Activated CD8-positive, alpha-beta T cell treated with anti-CD3 and anti-CD28 coated beads, Interleukin-2, amount 10 ng/mL, durations not matched to agents 7 days and 5 days (primary cell): ENCODE data around the gene MED4. TPM values are rescaled to one million over a fixed set of nuclear protein-coding genes. Genes with fewer than 3 reads are reported as not detected.

Experiments
- ATAC-seq: fragments of 150-1000 bp; cut with Tn5 transposase; one replicate; pipeline ENCODE4 v1.10.0; 2021; ENCODE audit warnings: moderate library complexity
- CTCF ChIA-PET: fragments of 350-600 bp; sonication (Branson Sonifier 250); formaldehyde crosslinking; loops from one replicate; lab custom pipeline; 2021; ENCODE audit warnings: antibody characterized with exemption; lab: Charles Lee
- POLR2A ChIA-PET: fragments of 350-600 bp; sonication (Branson Sonifier 250); formaldehyde crosslinking; loops from one replicate; lab custom pipeline; 2021; ENCODE audit warnings: antibody characterized with exemption; lab: Charles Lee
- DNase-seq: peaks from one replicate; pipeline ENCODE4 v3.0.0-alpha.2; 2020
- H3K27ac Mint-ChIP-seq: one replicate; pipeline ENCODE4 v1.8.0; 2021; ENCODE audit warnings: mild to moderate bottlenecking, mixed read lengths
- H3K27me3 Mint-ChIP-seq: one replicate; pipeline ENCODE4 v1.8.0; 2021; ENCODE audit warnings: low read depth, mixed read lengths
- H3K36me3 Mint-ChIP-seq: one replicate; pipeline ENCODE4 v1.8.0; 2021; ENCODE audit warnings: low read depth, mixed read lengths
- H3K4me1 Mint-ChIP-seq: one replicate; pipeline ENCODE4 v1.8.0; 2021; ENCODE audit warnings: low read depth, mixed read lengths
- H3K4me3 Mint-ChIP-seq: one replicate; pipeline ENCODE4 v1.8.0; 2021; ENCODE audit warnings: mild to moderate bottlenecking, mixed read lengths
- H3K9me3 Mint-ChIP-seq: one replicate; pipeline ENCODE4 v1.8.0; 2022; ENCODE audit warnings: mixed read lengths; ENCODE audit not compliant: insufficient read depth
- total RNA-seq, 2 experiments: library from RNA; stranded (reverse); gene quantifications; one replicate each; pipeline ENCODE4 v1.2.3, GENCODE V29; 2021

The MED4 gene
- total RNA-seq, 2 experiments from 2014 or later, result 65.3 to 65.5 TPM

DNA sequence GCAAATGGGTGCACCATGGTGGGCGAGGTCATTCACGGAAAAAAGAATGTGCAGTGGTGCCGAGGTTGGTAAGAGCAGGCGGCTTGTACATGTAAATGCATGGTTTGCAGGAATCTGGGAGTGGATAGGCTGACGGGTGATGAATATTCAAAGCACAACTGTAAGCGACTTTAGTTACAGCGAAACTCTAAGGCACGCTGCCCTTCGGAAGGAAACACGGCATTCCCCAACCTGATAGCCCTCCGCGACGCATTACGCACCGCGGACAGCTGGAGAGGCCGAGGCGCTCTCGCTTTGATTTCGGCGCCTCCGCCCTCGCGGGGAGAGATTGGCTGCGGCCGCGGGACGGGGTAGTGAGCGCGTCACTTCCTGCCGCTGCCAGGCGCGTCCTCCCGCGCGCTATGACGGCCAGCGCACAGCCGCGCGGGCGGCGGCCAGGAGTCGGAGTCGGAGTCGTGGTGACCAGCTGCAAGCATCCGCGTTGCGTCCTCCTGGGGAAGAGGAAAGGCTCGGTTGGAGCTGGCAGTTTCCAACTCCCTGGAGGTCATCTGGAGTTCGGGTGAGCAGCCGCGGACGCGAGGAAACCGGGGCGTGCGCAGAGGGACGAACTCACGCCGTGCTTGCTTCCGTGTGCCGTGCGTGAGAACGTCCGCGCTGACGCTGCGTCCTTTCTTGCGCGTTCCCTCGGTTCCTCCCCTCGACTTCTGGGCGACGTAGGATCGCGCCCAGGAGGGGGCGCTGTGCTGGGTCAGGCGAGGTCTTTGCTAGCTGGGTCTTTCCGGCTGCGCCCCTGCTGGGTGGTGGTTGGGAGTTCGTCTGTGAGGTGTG is 57.3 kb downstream of the MED4 start, which contains the start of gene NUDT15:
TSS of gene NUDT15 (plus strand) at position 381 of the 828 bp plus-strand sequence. CDS start at position 402, 21 bp downstream.
- ChIA-PET CTCF (interaction anchor here (0.6 to 4.5 kb wide), 30 partner anchors 9 to 780 kb away, joined by 3 to 54 read pairs (median 4); partner anchors contain the start of genes MED4 and SUCLA2), POLR2A (interaction anchor here (0.6 to 3.1 kb wide), 16 partner anchors 9 to 939 kb away, joined by 3 to 27 read pairs (median 4); partner anchors contain the start of genes FNDC3A, MED4 and SUCLA2)
- Mint-ChIP-seq H3K27ac (peak within 1 kb of the TSS; percentile 93), H3K4me3 (peak within 1 kb of the TSS; percentile 87), H3K36me3 (peaks cover 55% of the 10 kb centered on the region), H3K9me3 (no peaks in the 10 kb centered on the region), H3K27me3 (no peaks in the 10 kb centered on the region), H3K4me1 (peaks cover 41% of the 10 kb centered on the region)
- DNase-seq, result peak; percentile 98
- ATAC-seq, result peak; percentile 92

DNA sequence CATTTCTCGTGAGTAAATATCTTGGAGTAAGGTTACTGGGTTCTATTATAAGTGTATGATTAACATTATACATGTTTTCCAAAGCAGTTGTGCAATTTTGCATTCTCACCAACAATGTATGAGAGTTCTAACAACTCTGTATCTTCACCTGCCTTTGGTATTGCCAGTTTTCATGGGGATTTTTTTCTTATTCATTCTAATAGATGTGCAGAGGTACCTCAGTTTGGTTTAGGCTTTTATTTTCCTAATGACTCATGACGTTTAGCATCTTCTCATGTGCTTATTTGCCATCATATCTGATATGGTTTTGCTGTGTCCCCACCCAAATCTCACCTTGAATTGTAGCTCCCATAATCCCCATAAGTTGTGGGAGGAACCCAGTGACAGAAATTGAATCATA is 65.0 kb downstream of the MED4 start:
- ChIA-PET CTCF (no interaction called here), POLR2A (no interaction called here)
- ATAC-seq, result no peak

DNA sequence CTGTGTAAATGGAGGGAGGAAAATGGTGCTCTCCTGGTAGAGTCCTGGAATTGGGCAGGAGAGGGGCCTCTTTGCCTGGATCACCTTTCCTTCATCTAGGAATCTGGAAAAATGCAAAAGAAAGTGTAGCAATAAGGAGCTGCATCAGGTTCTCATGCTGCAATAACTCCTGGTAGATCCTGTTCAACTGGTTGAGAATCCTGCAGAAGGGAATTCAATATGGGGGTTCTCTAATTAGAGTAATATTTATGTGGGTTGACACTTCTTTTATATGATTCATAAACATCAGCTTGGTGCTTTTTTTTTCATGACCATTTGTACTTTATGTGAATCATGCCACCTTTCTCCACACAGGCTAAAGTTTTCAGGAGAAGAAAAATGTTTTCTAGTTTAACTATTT is 66.8 kb downstream of the MED4 start:
- Mint-ChIP-seq H3K36me3 (peaks cover 37% of the 10 kb centered on the region), H3K27ac (no peak overlapping the region), H3K4me1 (no peaks in the 10 kb centered on the region), H3K4me3 (no peak overlapping the region), H3K27me3 (no peaks in the 10 kb centered on the region), H3K9me3 (peaks cover 14% of the 10 kb centered on the region)
- DNase-seq (no peak), ATAC-seq (no peak)
- CTCF ChIA-PET, result interaction anchor here (0.9 kb wide), 1 partner anchor 9 kb away, joined by 3 read pairs; no protein-coding TSS in a partner anchor
- POLR2A ChIA-PET, result interaction anchor here (1.3 kb wide), 1 partner anchor 10 kb away, joined by 3 read pairs; the partner anchor contains the start of gene NUDT15

More for the DNA sequence above, 65.0 kb downstream of the MED4 start:
- H3K27me3 Mint-ChIP-seq, result no peaks in the 10 kb centered on the region
- peaks cover 14% of the 10 kb centered on the region for H3K9me3 Mint-ChIP-seq
- no peak overlapping the region for H3K27ac Mint-ChIP-seq
- H3K4me1 Mint-ChIP-seq, result peaks cover under 1% of the 10 kb centered on the region
- DNase-seq, result no peak
- peaks cover 45% of the 10 kb centered on the region for H3K36me3 Mint-ChIP-seq
- H3K4me3 Mint-ChIP-seq, result no peak overlapping the region

Other genes starting within 250 kb of the MED4 start
- 10 to 100 TPM; 42.1 to 44.2 TPM for gene SUCLA2, start 93.8 kb downstream of the MED4 start, total RNA-seq
- 10 to 100 TPM; 15.4 to 15.7 TPM for gene NUDT15, start 57.4 kb downstream of the MED4 start, total RNA-seq
- gene ITM2B, start 138.1 kb upstream of the MED4 start, total RNA-seq, result 100 to 1,000 TPM; 243 to 244 TPM
- 10 to 100 TPM; 61.7 to 64.6 TPM for gene RB1, start 208.6 kb upstream of the MED4 start, total RNA-seq